Measurements from ENCODE around the gene IQCC.
A peak's percentile ranks its signal among the peaks of the same experiment; 100 is the strongest.
"Not testable (repeated sequence)": the region's sequence is repeated elsewhere in the genome, so short reads cannot be mapped to it uniquely, and the experiment has no call there.

The IQCC gene

GRCh38 chr1:32205401-32206370 is at the start of gene IQCC:
Gene IQCC (plus strand): TSS chr1:32205671. CDS start chr1:32205682, 11 bp downstream.
- H3K27ac ChIP-seq (ENCODE audit: low read depth, low read length) = peak within 1 kb of the TSS; percentile 10
- H3K9ac ChIP-seq (ENCODE audit: low read length in 5 of 5) = peak within 1 kb of the TSS; percentile 56 to 93 (median 79)
- H3K4me3 ChIP-seq (ENCODE audit: low read depth in 1 of 5, low read length in 5 of 5) = peak within 1 kb of the TSS; percentile 68 to 87 (median 77)
- H3K27me3 ChIP-seq (ENCODE audit: control insufficient read depth in 5 of 5, insufficient read depth in 4 of 5, low read length in 5 of 5) = peaks cover 0 to 2% (median 0%) of the 10 kb centered on the region in 5 donors
- H3K36me3 ChIP-seq (ENCODE audit: control insufficient read depth in 5 of 5, insufficient read depth in 5 of 5, low read length in 5 of 5) = no peaks in the 10 kb centered on the region
- H3K9me3 ChIP-seq (ENCODE audit: control insufficient read depth in 5 of 5, low read length in 5 of 5) = no peaks in the 10 kb centered on the region
- H3K4me1 ChIP-seq (ENCODE audit: control insufficient read depth in 5 of 5, insufficient read depth in 5 of 5, low read length in 5 of 5) = peaks cover 6 to 39% (median 30%) of the 10 kb centered on the region in 5 donors

- Histone ChIP-seq H3K4me1 (ENCODE audit: control insufficient read depth in 5 of 5, insufficient read depth in 5 of 5, low read length in 5 of 5) (no peaks in the 10 kb centered on the region), H3K9ac (ENCODE audit: low read length in 5 of 5) (no peak overlapping the region), H3K27me3 (ENCODE audit: control insufficient read depth in 5 of 5, insufficient read depth in 4 of 5, low read length in 5 of 5) (no peaks in the 10 kb centered on the region), H3K4me3 (ENCODE audit: low read depth in 1 of 5, low read length in 5 of 5) (no peak overlapping the region), H3K36me3 (ENCODE audit: control insufficient read depth in 5 of 5, insufficient read depth in 5 of 5, low read length in 5 of 5) (peaks cover 47 to 90% (median 78%) of the 10 kb centered on the region in 5 donors), H3K27ac (ENCODE audit: low read depth, low read length) (no peak overlapping the region), H3K9me3 (ENCODE audit: control insufficient read depth in 5 of 5, low read length in 5 of 5) (no peaks in the 10 kb centered on the region)
Observed at GRCh38 chr1:32159189-32159588, 46.3 kb upstream of the IQCC start.

- no peak overlapping the region for H3K4me3 ChIP-seq (ENCODE audit: low read depth in 1 of 5, low read length in 5 of 5)
- no peak overlapping the region for H3K27ac ChIP-seq (ENCODE audit: low read depth, low read length)
- peaks cover 35 to 86% (median 70%) of the 10 kb centered on the region in 5 donors for H3K36me3 ChIP-seq (ENCODE audit: control insufficient read depth in 5 of 5, insufficient read depth in 5 of 5, low read length in 5 of 5)
- no peak overlapping the region for H3K9ac ChIP-seq (ENCODE audit: low read length in 5 of 5)
- no peaks in the 10 kb centered on the region for H3K4me1 ChIP-seq (ENCODE audit: control insufficient read depth in 5 of 5, insufficient read depth in 5 of 5, low read length in 5 of 5)
- H3K27me3 ChIP-seq (ENCODE audit: control insufficient read depth in 5 of 5, insufficient read depth in 4 of 5, low read length in 5 of 5) = no peaks in the 10 kb centered on the region
- no peaks in the 10 kb centered on the region for H3K9me3 ChIP-seq (ENCODE audit: control insufficient read depth in 5 of 5, low read length in 5 of 5)
Observed at GRCh38 chr1:32163405-32163804, 42.1 kb upstream of the IQCC start.

- not testable (repeated sequence) for H3K4me1 ChIP-seq (ENCODE audit: control insufficient read depth in 5 of 5, insufficient read depth in 5 of 5, low read length in 5 of 5); H3K4me3 ChIP-seq (ENCODE audit: low read depth in 1 of 5, low read length in 5 of 5); H3K27ac ChIP-seq (ENCODE audit: low read depth, low read length); H3K9ac ChIP-seq (ENCODE audit: low read length in 5 of 5); H3K27me3 ChIP-seq (ENCODE audit: control insufficient read depth in 5 of 5, insufficient read depth in 4 of 5, low read length in 5 of 5); H3K9me3 ChIP-seq (ENCODE audit: control insufficient read depth in 5 of 5, low read length in 5 of 5)
- peaks cover 36 to 83% (median 69%) of the 10 kb centered on the region in 5 donors for H3K36me3 ChIP-seq (ENCODE audit: control insufficient read depth in 5 of 5, insufficient read depth in 5 of 5, low read length in 5 of 5)
Observed at GRCh38 chr1:32165633-32166032, 39.8 kb upstream of the IQCC start.

- H3K36me3 ChIP-seq (ENCODE audit: control insufficient read depth in 5 of 5, insufficient read depth in 5 of 5, low read length in 5 of 5) = peaks cover 18 to 75% (median 62%) of the 10 kb centered on the region in 5 donors
- no peak overlapping the region for H3K9ac ChIP-seq (ENCODE audit: low read length in 5 of 5)
- no peaks in the 10 kb centered on the region for H3K9me3 ChIP-seq (ENCODE audit: control insufficient read depth in 5 of 5, low read length in 5 of 5)
- no peak overlapping the region for H3K27ac ChIP-seq (ENCODE audit: low read depth, low read length)
- H3K4me3 ChIP-seq (ENCODE audit: low read depth in 1 of 5, low read length in 5 of 5) = no peak overlapping the region
- H3K27me3 ChIP-seq (ENCODE audit: control insufficient read depth in 5 of 5, insufficient read depth in 4 of 5, low read length in 5 of 5) = no peaks in the 10 kb centered on the region
- no peaks in the 10 kb centered on the region for H3K4me1 ChIP-seq (ENCODE audit: control insufficient read depth in 5 of 5, insufficient read depth in 5 of 5, low read length in 5 of 5)
Observed at GRCh38 chr1:32170991-32171390, 34.5 kb upstream of the IQCC start.

- Histone ChIP-seq H3K27ac (ENCODE audit: low read depth, low read length) (no peak overlapping the region), H3K4me3 (ENCODE audit: low read depth in 1 of 5, low read length in 5 of 5) (no peak overlapping the region), H3K9me3 (ENCODE audit: control insufficient read depth in 5 of 5, low read length in 5 of 5) (no peaks in the 10 kb centered on the region), H3K9ac (ENCODE audit: low read length in 5 of 5) (no peak overlapping the region), H3K27me3 (ENCODE audit: control insufficient read depth in 5 of 5, insufficient read depth in 4 of 5, low read length in 5 of 5) (no peaks in the 10 kb centered on the region), H3K4me1 (ENCODE audit: control insufficient read depth in 5 of 5, insufficient read depth in 5 of 5, low read length in 5 of 5) (no peaks in the 10 kb centered on the region), H3K36me3 (ENCODE audit: control insufficient read depth in 5 of 5, insufficient read depth in 5 of 5, low read length in 5 of 5) (peaks cover 11 to 61% (median 49%) of the 10 kb centered on the region in 5 donors)
Observed at GRCh38 chr1:32172621-32173245, 32.7 kb upstream of the IQCC start.

- H3K9ac ChIP-seq (ENCODE audit: low read length in 5 of 5) = peak overlapping the region; percentile 22 to 96 (median 79)
- peak overlapping the region; percentile 99 for H3K27ac ChIP-seq (ENCODE audit: low read depth, low read length)
- no peaks in the 10 kb centered on the region for H3K9me3 ChIP-seq (ENCODE audit: control insufficient read depth in 5 of 5, low read length in 5 of 5)
- H3K4me1 ChIP-seq (ENCODE audit: control insufficient read depth in 5 of 5, insufficient read depth in 5 of 5, low read length in 5 of 5) = peaks cover 9 to 42% (median 37%) of the 10 kb centered on the region in 5 donors
- H3K36me3 ChIP-seq (ENCODE audit: control insufficient read depth in 5 of 5, insufficient read depth in 5 of 5, low read length in 5 of 5) = peaks cover 0 to 18% (median 8%) of the 10 kb centered on the region in 5 donors
- peak overlapping the region; percentile 72 to 82 (median 74) for H3K4me3 ChIP-seq (ENCODE audit: low read depth in 1 of 5, low read length in 5 of 5)
- no peaks in the 10 kb centered on the region for H3K27me3 ChIP-seq (ENCODE audit: control insufficient read depth in 5 of 5, insufficient read depth in 4 of 5, low read length in 5 of 5)
Observed at GRCh38 chr1:32178380-32179192, 26.9 kb upstream of the IQCC start.

GRCh38 chr1:32179193-32179442 is 26.4 kb upstream of the IQCC start:
- Histone ChIP-seq H3K27me3 (ENCODE audit: control insufficient read depth in 5 of 5, insufficient read depth in 4 of 5, low read length in 5 of 5) (no peaks in the 10 kb centered on the region), H3K4me1 (ENCODE audit: control insufficient read depth in 5 of 5, insufficient read depth in 5 of 5, low read length in 5 of 5) (peaks cover 9 to 43% (median 40%) of the 10 kb centered on the region in 5 donors), H3K27ac (ENCODE audit: low read depth, low read length) (peak overlapping the region; percentile 99), H3K9me3 (ENCODE audit: control insufficient read depth in 5 of 5, low read length in 5 of 5) (no peaks in the 10 kb centered on the region), H3K4me3 (ENCODE audit: low read depth in 1 of 5, low read length in 5 of 5) (peak overlapping the region; percentile 72 to 82 (median 74)), H3K36me3 (ENCODE audit: control insufficient read depth in 5 of 5, insufficient read depth in 5 of 5, low read length in 5 of 5) (peaks cover 0 to 17% (median 9%) of the 10 kb centered on the region in 5 donors), H3K9ac (ENCODE audit: low read length in 5 of 5) (peak overlapping the region; percentile 22 to 96 (median 79))

GRCh38 chr1:32179443-32180185 is 25.9 kb upstream of the IQCC start, which contains the start of gene TXLNA:
Gene TXLNA (plus strand): TSS chr1:32179675. CDS start chr1:32180346, 671 bp downstream.
- H3K4me1 ChIP-seq (ENCODE audit: control insufficient read depth in 5 of 5, insufficient read depth in 5 of 5, low read length in 5 of 5) = peaks cover 9 to 48% (median 45%) of the 10 kb centered on the region in 5 donors
- H3K9me3 ChIP-seq (ENCODE audit: control insufficient read depth in 5 of 5, low read length in 5 of 5) = no peaks in the 10 kb centered on the region
- peak within 1 kb of the TSS; percentile 99 for H3K27ac ChIP-seq (ENCODE audit: low read depth, low read length)
- H3K36me3 ChIP-seq (ENCODE audit: control insufficient read depth in 5 of 5, insufficient read depth in 5 of 5, low read length in 5 of 5) = peaks cover under 1 to 22% (median 14%) of the 10 kb centered on the region in 5 donors
- peak within 1 kb of the TSS; percentile 72 to 82 (median 74) for H3K4me3 ChIP-seq (ENCODE audit: low read depth in 1 of 5, low read length in 5 of 5)
- peak within 1 kb of the TSS; percentile 32 to 97 (median 92) for H3K9ac ChIP-seq (ENCODE audit: low read length in 5 of 5)
- H3K27me3 ChIP-seq (ENCODE audit: control insufficient read depth in 5 of 5, insufficient read depth in 4 of 5, low read length in 5 of 5) = no peaks in the 10 kb centered on the region

Measured in subcutaneous abdominal adipose tissue (tissue), 5 donors.